ENCODE data around the gene ATF1.

Gene ATF1

GRCh38 chr12:50727466-50727865 is 36.4 kb upstream of the ATF1 start:
- no peak for TF ChIP-seq CTCF (IDR thresholded peaks at IDR 0.05; ENCODE audit: low read depth, low read length)
- no peak for DNase-seq (ENCODE audit: extremely low read depth, low read depth)

- TF ChIP-seq CTCF (IDR thresholded peaks at IDR 0.05; ENCODE audit: low read depth, low read length), result no peak
- no peak for DNase-seq (ENCODE audit: extremely low read depth, low read depth)
These were observed 35.5 kb upstream of the ATF1 start for GRCh38 chr12:50728417-50728816.

- TF ChIP-seq CTCF (IDR thresholded peaks at IDR 0.05; ENCODE audit: low read depth, low read length), result no peak
- DNase-seq (ENCODE audit: extremely low read depth, low read depth), result no peak
These were observed 35.1 kb upstream of the ATF1 start for GRCh38 chr12:50728841-50729240.

- no peak for TF ChIP-seq CTCF (IDR thresholded peaks at IDR 0.05; ENCODE audit: low read depth, low read length)
- peak; percentile 36 for DNase-seq (ENCODE audit: extremely low read depth, low read depth)
These were observed 31.3 kb upstream of the ATF1 start for GRCh38 chr12:50732591-50732990.

- TF ChIP-seq CTCF (IDR thresholded peaks at IDR 0.05; ENCODE audit: low read depth, low read length), result no peak
- DNase-seq (ENCODE audit: extremely low read depth, low read depth), result no peak
These were observed 30.2 kb upstream of the ATF1 start for GRCh38 chr12:50733706-50734105.

- TF ChIP-seq CTCF (IDR thresholded peaks at IDR 0.05; ENCODE audit: low read depth, low read length), result peak; percentile 64
- DNase-seq (ENCODE audit: extremely low read depth, low read depth), result no peak
These were observed 29.3 kb upstream of the ATF1 start for GRCh38 chr12:50734409-50735263.

- TF ChIP-seq CTCF (IDR thresholded peaks at IDR 0.05; ENCODE audit: low read depth, low read length), result no peak
- no peak for DNase-seq (ENCODE audit: extremely low read depth, low read depth)
These were observed 24.3 kb upstream of the ATF1 start for GRCh38 chr12:50739611-50740010.

Data from AG09319 (cell line).